GM12874 (cell line): Measurements from ENCODE around the gene GALNT17.

Experiments
- CTCF ChIP-seq: IDR thresholded peaks from 2 replicates; pipeline ENCODE4 v1.5.1; 2011; ENCODE audit warnings: low read depth, mild to moderate bottlenecking, control low read depth, low read length, moderate library complexity; ENCODE audit not compliant: insufficient read depth

The GALNT17 gene

GRCh38 chr7:71236230-71237105 is 104.5 kb downstream of the GALNT17 start:
- TF ChIP-seq CTCF = no peak

- TF ChIP-seq CTCF = no peak
Measured at GRCh38 chr7:71237945-71238344, 106.0 kb downstream of the GALNT17 start.

GRCh38 chr7:71238581-71239295 is 106.8 kb downstream of the GALNT17 start:
- no peak for TF ChIP-seq CTCF

GRCh38 chr7:71239586-71240268 is 107.8 kb downstream of the GALNT17 start:
- TF ChIP-seq CTCF = no peak

- TF ChIP-seq CTCF = no peak
Measured at GRCh38 chr7:71243736-71244410, 111.9 kb downstream of the GALNT17 start.

GRCh38 chr7:71245038-71245437 is 113.1 kb downstream of the GALNT17 start:
- no peak for TF ChIP-seq CTCF

- no peak for TF ChIP-seq CTCF
Measured at GRCh38 chr7:71251706-71252105, 119.8 kb downstream of the GALNT17 start.
